ENCODE data around the gene GALNTL6.

GALNTL6 gene

GRCh38 chr4:172809319-172809718 lies 996.1 kb downstream of the GALNTL6 start:
- peak; percentile 17 for DNase-seq (ENCODE audit: extremely low spot score)
- ChIA-PET POLR2A (no interaction called here), CTCF (no interaction called here)
- no peak for TF ChIP-seq SUZ12 (IDR thresholded peaks at IDR 0.05)
- no peak for TF ChIP-seq TARDBP (IDR thresholded peaks at IDR 0.05)

DNA sequence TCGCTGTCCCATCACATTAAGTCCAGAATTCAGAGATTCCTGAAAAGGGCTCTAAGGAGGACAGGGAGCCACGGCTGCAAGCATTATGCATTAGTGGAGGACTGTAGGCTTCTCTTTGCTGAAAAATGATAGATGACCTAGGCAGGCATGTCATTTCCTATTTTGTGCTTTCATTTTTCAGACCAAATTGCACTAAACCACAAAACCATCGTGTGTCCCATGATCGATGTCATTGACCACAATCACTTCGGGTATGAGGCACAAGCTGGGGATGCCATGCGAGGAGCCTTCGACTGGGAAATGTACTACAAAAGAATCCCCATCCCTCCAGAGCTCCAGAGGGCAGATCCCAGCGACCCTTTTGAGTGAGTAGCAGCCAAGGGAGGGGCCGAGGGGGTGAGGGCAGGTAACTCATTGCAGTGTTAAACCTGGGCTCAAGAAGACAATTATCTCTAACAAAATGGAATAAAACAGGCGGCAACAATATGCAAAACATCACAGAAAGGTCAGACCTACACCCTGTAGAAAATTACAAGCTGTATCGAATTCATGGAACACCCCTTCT lies 1000.2 kb downstream of the GALNTL6 start:
- CTCF ChIA-PET = interaction anchor here (0.5 to 1.2 kb wide), 2 partner anchors 165 to 488 kb away, joined by 3 to 4 read pairs; no protein-coding TSS in a partner anchor
- no peak for DNase-seq (ENCODE audit: extremely low spot score)
- POLR2A ChIA-PET = no interaction called here
- no peak for TF ChIP-seq SUZ12 (IDR thresholded peaks at IDR 0.05)

GRCh38 chr4:172815499-172816164 lies 1002.4 kb downstream of the GALNTL6 start:
- CTCF ChIA-PET = no interaction called here
- DNase-seq (ENCODE audit: extremely low spot score) = no peak
- POLR2A ChIA-PET = no interaction called here
- TF ChIP-seq ELF4 (IDR thresholded peaks at IDR 0.05) = no peak
- no peak for TF ChIP-seq HDGF (IDR thresholded peaks at IDR 0.05; ENCODE audit: borderline replicate concordance)
- TF ChIP-seq FOXM1 (IDR thresholded peaks at IDR 0.05; ENCODE audit: borderline replicate concordance) = no peak
- no peak for TF ChIP-seq BHLHE40 (IDR thresholded peaks at IDR 0.05; ENCODE audit: borderline replicate concordance)
- no peak for TF ChIP-seq NFRKB (IDR thresholded peaks at IDR 0.05)
- no peak for TF ChIP-seq TARDBP (IDR thresholded peaks at IDR 0.05)
- TF ChIP-seq ZNF384 (IDR thresholded peaks at IDR 0.05) = no peak
- TF ChIP-seq LEF1 (IDR thresholded peaks at IDR 0.05; ENCODE audit: borderline replicate concordance) = no peak
- TF ChIP-seq, protein P1, sequence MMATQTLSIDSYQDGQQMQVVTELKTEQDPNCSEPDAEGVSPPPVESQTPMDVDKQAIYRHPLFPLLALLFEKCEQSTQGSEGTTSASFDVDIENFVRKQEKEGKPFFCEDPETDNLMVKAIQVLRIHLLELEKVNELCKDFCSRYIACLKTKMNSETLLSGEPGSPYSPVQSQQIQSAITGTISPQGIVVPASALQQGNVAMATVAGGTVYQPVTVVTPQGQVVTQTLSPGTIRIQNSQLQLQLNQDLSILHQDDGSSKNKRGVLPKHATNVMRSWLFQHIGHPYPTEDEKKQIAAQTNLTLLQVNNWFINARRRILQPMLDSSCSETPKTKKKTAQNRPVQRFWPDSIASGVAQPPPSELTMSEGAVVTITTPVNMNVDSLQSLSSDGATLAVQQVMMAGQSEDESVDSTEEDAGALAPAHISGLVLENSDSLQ (IDR thresholded peaks at IDR 0.05) = no peak
- no peak for TF ChIP-seq FOXA1 (IDR thresholded peaks at IDR 0.05)
- no peak for TF ChIP-seq FOXK2 (IDR thresholded peaks at IDR 0.05)
- no peak for TF ChIP-seq ARNT (IDR thresholded peaks at IDR 0.05)
- TF ChIP-seq SP1 (IDR thresholded peaks at IDR 0.05) = no peak
- TF ChIP-seq SUZ12 (IDR thresholded peaks at IDR 0.05) = no peak
- TF ChIP-seq L3MBTL2 (conservative IDR thresholded peaks at IDR 0.05) = no peak

- DNase-seq (ENCODE audit: extremely low spot score) = no peak
- ChIA-PET CTCF (interaction anchor here (0.5 kb wide), 1 partner anchor 8 kb away, joined by 3 read pairs; no protein-coding TSS in a partner anchor), POLR2A (no interaction called here)
- TF ChIP-seq NFRKB (IDR thresholded peaks at IDR 0.05) (no peak), HDGF (IDR thresholded peaks at IDR 0.05; ENCODE audit: borderline replicate concordance) (no peak), SUZ12 (IDR thresholded peaks at IDR 0.05) (no peak), ARNT (IDR thresholded peaks at IDR 0.05) (no peak), LEF1 (IDR thresholded peaks at IDR 0.05; ENCODE audit: borderline replicate concordance) (no peak)
These were observed 1005.7 kb downstream of the GALNTL6 start for GRCh38 chr4:172818901-172819300.

- CTCF ChIA-PET = no interaction called here
- DNase-seq (ENCODE audit: extremely low spot score) = no peak
- TF ChIP-seq FOXA1 (IDR thresholded peaks at IDR 0.05) (no peak), LEF1 (IDR thresholded peaks at IDR 0.05; ENCODE audit: borderline replicate concordance) (no peak), ELF4 (IDR thresholded peaks at IDR 0.05) (no peak), NFRKB (IDR thresholded peaks at IDR 0.05) (no peak), SUZ12 (IDR thresholded peaks at IDR 0.05) (no peak), ZNF384 (IDR thresholded peaks at IDR 0.05) (no peak), SP1 (IDR thresholded peaks at IDR 0.05) (no peak), HDGF (IDR thresholded peaks at IDR 0.05; ENCODE audit: borderline replicate concordance) (no peak), BHLHE40 (IDR thresholded peaks at IDR 0.05; ENCODE audit: borderline replicate concordance) (no peak)
- POLR2A ChIA-PET = no interaction called here
These were observed 1006.1 kb downstream of the GALNTL6 start for GRCh38 chr4:172819353-172819752.

GRCh38 chr4:172822331-172822730 lies 1009.1 kb downstream of the GALNTL6 start:
- ChIA-PET CTCF (no interaction called here), POLR2A (no interaction called here)
- TF ChIP-seq TARDBP (IDR thresholded peaks at IDR 0.05) (no peak), FOXM1 (IDR thresholded peaks at IDR 0.05; ENCODE audit: borderline replicate concordance) (no peak), BHLHE40 (IDR thresholded peaks at IDR 0.05; ENCODE audit: borderline replicate concordance) (no peak), LEF1 (IDR thresholded peaks at IDR 0.05; ENCODE audit: borderline replicate concordance) (no peak)
- DNase-seq (ENCODE audit: extremely low spot score) = no peak

- ChIA-PET POLR2A (no interaction called here), CTCF (no interaction called here)
- no peak for TF ChIP-seq ZNF384 (IDR thresholded peaks at IDR 0.05)
- TF ChIP-seq FOXK2 (IDR thresholded peaks at IDR 0.05) = no peak
- TF ChIP-seq TARDBP (IDR thresholded peaks at IDR 0.05) = no peak
- no peak for TF ChIP-seq BHLHE40 (IDR thresholded peaks at IDR 0.05; ENCODE audit: borderline replicate concordance)
- no peak for TF ChIP-seq SUZ12 (IDR thresholded peaks at IDR 0.05)
- TF ChIP-seq NFRKB (IDR thresholded peaks at IDR 0.05) = no peak
- TF ChIP-seq, protein P1 (IDR thresholded peaks at IDR 0.05) = no peak
- TF ChIP-seq LEF1 (IDR thresholded peaks at IDR 0.05; ENCODE audit: borderline replicate concordance) = no peak
- TF ChIP-seq CTBP1 (IDR thresholded peaks at IDR 0.05; ENCODE audit: borderline replicate concordance) = no peak
- TF ChIP-seq ELF4 (IDR thresholded peaks at IDR 0.05) = no peak
- TF ChIP-seq FOXA1 (IDR thresholded peaks at IDR 0.05) = no peak
- TF ChIP-seq L3MBTL2 (conservative IDR thresholded peaks at IDR 0.05) = no peak
- TF ChIP-seq ARNT (IDR thresholded peaks at IDR 0.05) = no peak
- TF ChIP-seq SP1 (IDR thresholded peaks at IDR 0.05) = no peak
- no peak for TF ChIP-seq HDGF (IDR thresholded peaks at IDR 0.05; ENCODE audit: borderline replicate concordance)
- TF ChIP-seq FOXM1 (IDR thresholded peaks at IDR 0.05; ENCODE audit: borderline replicate concordance) = no peak
- DNase-seq (ENCODE audit: extremely low spot score) = no peak
These were observed 1013.1 kb downstream of the GALNTL6 start for GRCh38 chr4:172826346-172826745.
